A549 (cell line): ENCODE measurements around the gene CHST11. TPM values are rescaled to one million over a fixed set of nuclear protein-coding genes. Genes with fewer than 3 reads are reported as not detected.

Experiments
- ATAC-seq, 2 experiments: fragments of 200-7000 bp in 1 of 2; fragments of >200 bp in 1 of 2; cut with Nextera tagmentation in 1 of 2; cut with Tn5 transposase in 1 of 2; 3 replicates each; pipeline versions ENCODE4 v1.8.0 to v1.9.1; 2018 to 2020; ENCODE audit warnings: mild to moderate bottlenecking in 1 of 2, moderate library complexity in 1 of 2
- CTCF ChIA-PET: fragments of 300-600 bp; sonication (Branson Sonifier 250); formaldehyde crosslinking; extraction: SDS; loops from one replicate; lab custom pipeline; 2021; ENCODE audit warnings: antibody characterized with exemption, inconsistent platforms; lab: Yijun Ruan, JAX
- POLR2A ChIA-PET: fragments of 350-600 bp; formaldehyde crosslinking; extraction: SDS; loops from one replicate; lab custom pipeline; 2021; ENCODE audit warnings: antibody characterized with exemption, inconsistent platforms; lab: Yijun Ruan, JAX
- DNase-seq, 2 experiments: peaks; one replicate each; pipeline versions ENCODE4 v3.0.0 to v3.0.0-alpha.2; 2011 to 2016; ENCODE audit warnings: low read depth in 1 of 2, low spot score in 1 of 2
- FAIRE-seq: peaks from 2 replicates; lab custom pipeline; 2011; peaks lifted over from hg19 to GRCh38; lab: Jason Lieb, UNC
- H3K27ac ChIP-seq, 2 experiments: fragments of >200 bp; sonication (Bioruptor Twin); formaldehyde crosslinking; 3 replicates each; pipeline ENCODE4 v1.5.1; 2016 to 2017
- H3K4me1 ChIP-seq: fragments of >200 bp; sonication (Bioruptor Twin); formaldehyde crosslinking; 3 replicates; pipeline ENCODE4 v1.6.1; 2016
- H3K4me2 ChIP-seq: fragments of >200 bp; sonication (Bioruptor Twin); formaldehyde crosslinking; 3 replicates; pipeline ENCODE4 v1.6.1; 2016
- H3K4me3 ChIP-seq: fragments of >200 bp; sonication (Bioruptor Twin); formaldehyde crosslinking; 3 replicates; pipeline ENCODE4 v1.5.1; 2016
- H3K9me3 ChIP-seq: fragments of >200 bp; sonication (Bioruptor Twin); formaldehyde crosslinking; 3 replicates; pipeline ENCODE4 v1.6.1; 2016
- ATOH8 ChIP-seq: fragments of 250-450 bp; sonication (Bioruptor Pico); IDR thresholded peaks from 2 replicates; pipeline ENCODE4 v1.5.0; 2020; ENCODE audit warnings: low read depth, mild to moderate bottlenecking, moderate library complexity
- CBX2 ChIP-seq: fragments of 200-600 bp; sonication (generic); IDR thresholded peaks from 2 replicates; pipeline ENCODE4 v1.6.1; 2016; ENCODE audit warnings: low read depth, mild to moderate bottlenecking, borderline replicate concordance
- CHD4 ChIP-seq: fragments of 200-600 bp; sonication (generic); IDR thresholded peaks from 2 replicates; pipeline ENCODE4 v1.6.1; 2016; ENCODE audit warnings: antibody characterized with exemption, mild to moderate bottlenecking, borderline replicate concordance
- CTCF ChIP-seq: fragments of >200 bp; sonication (Bioruptor Twin); formaldehyde crosslinking; IDR thresholded peaks from 3 replicates; pipeline ENCODE4 v1.5.1; 2016
- EHMT2 ChIP-seq: fragments of 200-600 bp; sonication (generic); IDR thresholded peaks from 2 replicates; pipeline ENCODE4 v1.6.1; 2016; ENCODE audit warnings: antibody characterized with exemption, low read depth, mild to moderate bottlenecking, moderate library complexity
- FOXS1 ChIP-seq: fragments of 250-450 bp; sonication (Bioruptor Pico); IDR thresholded peaks from 2 replicates; pipeline ENCODE4 v1.5.0; 2020; ENCODE audit warnings: mild to moderate bottlenecking, moderate library complexity
- HDAC2 ChIP-seq: fragments of 200-600 bp; sonication (generic); IDR thresholded peaks from 2 replicates; pipeline ENCODE4 v1.6.1; 2016
- HOXB13 ChIP-seq: fragments of 250-450 bp; sonication (Bioruptor Pico); IDR thresholded peaks from 2 replicates; pipeline ENCODE4 v1.5.0; 2020; ENCODE audit warnings: low read depth, mild to moderate bottlenecking, moderate library complexity
- JUN ChIP-seq, 2 experiments: fragments of >200 bp; sonication (Bioruptor Twin); formaldehyde crosslinking; IDR thresholded peaks; 2 replicates in 1 of 2; 3 replicates in 1 of 2; pipeline ENCODE4 v1.6.1; 2016 to 2017
- MAZ ChIP-seq: fragments of 150-350 bp; IDR thresholded peaks from 2 replicates; pipeline ENCODE4 v1.6.1; 2014; ENCODE audit warnings: antibody characterized with exemption, low read depth, low read length, borderline replicate concordance
- MYC ChIP-seq: IDR thresholded peaks from 2 replicates; pipeline ENCODE4 v1.6.1; 2012; ENCODE audit warnings: mild to moderate bottlenecking, inconsistent platforms, low read length, improper control_type of control experiment, borderline replicate concordance
- NFE2L2 ChIP-seq: fragments of 150-350 bp; conservative IDR thresholded peaks from 2 replicates; pipeline ENCODE4 v1.6.1; 2014; ENCODE audit warnings: low read length
- PHF8 ChIP-seq: fragments of 200-600 bp; sonication (generic); IDR thresholded peaks from 2 replicates; pipeline ENCODE4 v1.6.1; 2016; ENCODE audit warnings: low read depth, mild to moderate bottlenecking, antibody characterized with exemption, moderate library complexity, borderline replicate concordance
- SREBF2 ChIP-seq: fragments of 450-650 bp; IDR thresholded peaks from 2 replicates; pipeline ENCODE4 v1.6.1; 2014; ENCODE audit warnings: mild to moderate bottlenecking, moderate library complexity
- TFCP2L1 ChIP-seq: fragments of 250-450 bp; sonication (Bioruptor Pico); IDR thresholded peaks from 2 replicates; pipeline ENCODE4 v1.5.0; 2021; ENCODE audit warnings: mild to moderate bottlenecking
- ZFP36 ChIP-seq: fragments of 450-650 bp; IDR thresholded peaks from 2 replicates; pipeline ENCODE4 v1.6.1; 2014; ENCODE audit warnings: borderline replicate concordance; ENCODE audit not compliant: partially characterized antibody
- WGBS: methylation state at CpG from one replicate; pipeline ENCODE4 v1.1.6; 2017; ENCODE audit errors: missing lambda C conversion rate; 5-methylcytosine and 5-hydroxymethylcytosine counted together
- polyA plus RNA-seq, 4 experiments: library from polyadenylated mRNA; depleted of rRNA in 3 of 4; stranded (reverse); fragments of >200 nt; fragmentation: RNase III in 1 of 4; extraction: RNeasy Plus Mini Kit Qiagen cat#74134 plus additional on column Dnase treatment in 1 of 4; gene quantifications; 2 replicates in 3 of 4; 3 replicates in 1 of 4; pipeline ENCODE4 v1.2.3, GENCODE V29; 2011 to 2017

The CHST11 gene
- polyA plus RNA-seq, 2 of the 4 experiments (the other 2 are of a cell fraction): 19.2 to 21.8 TPM

- FAIRE-seq: no peak
- WGBS: 83% methylated on average over 1 of the region's 1 CpG
Observed at GRCh38 chr12:104475271-104475670, 18.5 kb downstream of the CHST11 start.

GRCh38 chr12:104477510-104478390 is 21.0 kb downstream of the CHST11 start:
- Histone ChIP-seq H3K4me2 (no peak overlapping the region), H3K4me3 (no peak overlapping the region), H3K27ac (no peak overlapping the region), H3K9me3 (0 out of 3 replicates have a peak, but pooled peaks cover 3% of the 10 kb centered on the region), H3K4me1 (no peaks in the 10 kb centered on the region)
- ATAC-seq (no peak), FAIRE-seq (no peak), DNase-seq (no peak)
- 86% methylated on average over 6 of the region's 6 CpGs for WGBS
- ChIA-PET CTCF (interaction anchor here (1.1 to 2.1 kb wide), 5 partner anchors 10 to 96 kb away, joined by 3 to 9 read pairs (median 5); partner anchors contain the start of gene CHST11), POLR2A (no interaction called here)
- no peak for TF ChIP-seq SREBF2
- no peak for TF ChIP-seq MYC

More at GRCh38 chr12:104475271-104475670, 18.5 kb downstream of the CHST11 start:
- ChIA-PET POLR2A (no interaction called here), CTCF (interaction anchor here (0.9 kb wide), 1 partner anchor 94 kb away, joined by 5 read pairs; no protein-coding TSS in a partner anchor)
- no peak overlapping the region for H3K27ac ChIP-seq
- H3K4me2 ChIP-seq: no peak overlapping the region
- no peak for ATAC-seq
- H3K9me3 ChIP-seq: no peaks in the 10 kb centered on the region
- H3K4me1 ChIP-seq: no peaks in the 10 kb centered on the region
- TF ChIP-seq HOXB13: no peak
- no peak for TF ChIP-seq PHF8
- no peak for TF ChIP-seq CTCF
- no peak for TF ChIP-seq TFCP2L1 (CRISPR knock-in tag)
- TF ChIP-seq MAZ: no peak
- TF ChIP-seq FOXS1 (CRISPR knock-in tag): no peak
- TF ChIP-seq ATOH8 (CRISPR knock-in tag): no peak
- no peak overlapping the region for H3K4me3 ChIP-seq
- DNase-seq: no peak

GRCh38 chr12:104478396-104479122 is 21.8 kb downstream of the CHST11 start:
- Histone ChIP-seq H3K9me3 (0 out of 3 replicates have a peak, but pooled peaks cover 3% of the 10 kb centered on the region), H3K4me3 (no peak overlapping the region), H3K27ac (0 out of 6 replicates have a peak overlapping the region, but pooled peaks of 1 of the 2 experiments have one; percentile 30), H3K4me1 (no peaks in the 10 kb centered on the region), H3K4me2 (no peak overlapping the region)
- ATAC-seq (no peak), DNase-seq (no peak)
- POLR2A ChIA-PET: no interaction called here
- TF ChIP-seq NFE2L2 (no peak), HDAC2 (no peak), CHD4 (no peak), CBX2 (no peak), EHMT2 (no peak), JUN (IDR thresholded peaks at IDR 0.05) (no peak), ZFP36 (no peak)
- TF ChIP-seq, all 56 proteins: peak for 0
- WGBS: 87% methylated on average over 8 of the region's 8 CpGs
- CTCF ChIA-PET: interaction anchor here (1.1 to 2.1 kb wide), 5 partner anchors 11 to 97 kb away, joined by 3 to 9 read pairs (median 5); partner anchors contain the start of gene CHST11
- FAIRE-seq: no peak
